MCF 10A (cell line): Measurements from ENCODE around the gene ANP32E. TPM values are rescaled to one million over a fixed set of nuclear protein-coding genes. Genes with fewer than 3 reads are reported as not detected.
A peak's percentile ranks its signal among the peaks of the same experiment; 100 is the strongest.

ENCODE experiments used
- BruUV-seq: library from RNA; stranded (reverse); fragments of 400-500 nt; replicated peaks from 2 replicates; lab custom pipeline; 2021; lab: Mats Ljungman, UMichigan
- CTCF ChIA-PET: fragments of 300-600 bp; sonication (Branson Sonifier 250); formaldehyde crosslinking; extraction: SDS; loops from one replicate; lab custom pipeline; 2021; ENCODE audit warnings: antibody characterized with exemption, inconsistent platforms; lab: Yijun Ruan, JAX
- POLR2A ChIA-PET: fragments of 300-600, 350-650 bp; sonication (Branson Sonifier 250); formaldehyde crosslinking; extraction: SDS; loops from one replicate; lab custom pipeline; 2020; ENCODE audit warnings: antibody characterized with exemption, inconsistent platforms; lab: Yijun Ruan, JAX
- DNase-seq: peaks from one replicate; pipeline ENCODE4 v3.0.0-alpha.2; 2018; ENCODE audit not compliant: unreplicated experiment
- H3K27ac Mint-ChIP-seq: one replicate; pipeline ENCODE4 v1.8.0; 2022; ENCODE audit warnings: mild to moderate bottlenecking, low read depth, mixed read lengths; ENCODE audit not compliant: unreplicated experiment
- H3K27me3 Mint-ChIP-seq: one replicate; pipeline ENCODE4 v1.8.0; 2022; ENCODE audit warnings: mixed read lengths; ENCODE audit not compliant: insufficient read depth, unreplicated experiment
- H3K36me3 Mint-ChIP-seq: one replicate; pipeline ENCODE4 v1.8.0; 2022; ENCODE audit warnings: mild to moderate bottlenecking, moderate library complexity, mixed read lengths; ENCODE audit not compliant: insufficient read depth, unreplicated experiment
- H3K4me1 Mint-ChIP-seq: one replicate; pipeline ENCODE4 v1.8.0; 2022; ENCODE audit warnings: mixed read lengths; ENCODE audit not compliant: insufficient read depth, unreplicated experiment
- H3K4me3 Mint-ChIP-seq: one replicate; pipeline ENCODE4 v1.8.0; 2022; ENCODE audit warnings: mild to moderate bottlenecking, moderate library complexity, mixed read lengths; ENCODE audit not compliant: unreplicated experiment
- H3K9me3 Mint-ChIP-seq: one replicate; pipeline ENCODE4 v1.8.0; 2022; ENCODE audit warnings: mixed read lengths; ENCODE audit not compliant: unreplicated experiment
- intact Hi-C: fragments of 100-400 bp; cut with micrococcal nuclease; formaldehyde crosslinking; loops from 2 replicates; pipeline ENCODE4 v1.14.1; 2022
- total RNA-seq: library from RNA; stranded (reverse); gene quantifications from 2 replicates; pipeline ENCODE4 v1.2.3, GENCODE V29; 2022
- TF ChIP-seq, protein P1 (sequence below): fragments of 200-600 bp; IDR thresholded peaks from one replicate; pipeline ENCODE4 v1.8.0; 2022; ENCODE audit warnings: antibody characterized with exemption, mild to moderate bottlenecking; ENCODE audit not compliant: unreplicated experiment

The ANP32E gene
- total RNA-seq, 1 experiment from 2014 or later, result 67.3 TPM

DNA sequence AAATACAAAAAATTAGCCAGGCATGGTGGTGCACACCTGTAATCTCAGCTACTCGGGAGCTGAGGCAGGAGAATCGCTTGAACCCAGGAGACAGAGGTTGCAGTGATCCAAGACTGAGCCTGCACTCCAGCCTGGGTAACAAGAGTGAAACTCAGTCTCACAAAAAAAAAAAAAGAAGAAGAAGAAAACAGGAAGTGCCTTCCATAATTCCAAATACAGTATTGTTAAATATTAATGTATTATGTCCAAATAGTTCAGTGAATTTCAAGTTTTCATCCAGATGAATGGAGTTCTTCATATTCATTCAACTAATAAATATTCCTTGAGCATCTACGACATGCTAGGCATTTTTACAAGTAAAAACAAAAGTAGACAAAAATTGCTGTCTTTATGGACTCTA is 52.9 kb downstream of the ANP32E start:
- intact Hi-C loops, result no loop called here
- no peaks in the 10 kb centered on the region for H3K9me3 Mint-ChIP-seq
- DNase-seq, result no peak
- H3K4me1 Mint-ChIP-seq, result peaks cover 8% of the 10 kb centered on the region
- H3K36me3 Mint-ChIP-seq, result no peaks in the 10 kb centered on the region
- BruUV-seq, result no TSS peak
- no peak overlapping the region for H3K4me3 Mint-ChIP-seq
- peak overlapping the region; percentile 89 for H3K27ac Mint-ChIP-seq
- POLR2A ChIA-PET, result interaction anchor here (0.7 to 2.1 kb wide), 4 partner anchors 291 to 339 kb away, joined by 3 to 12 read pairs (median 4); a partner anchor contains a TSS
- CTCF ChIA-PET, result interaction anchor here (1.0 to 14.8 kb wide), 3 partner anchors 16 to 110 kb away, joined by 3 to 223 read pairs (median 4); no protein-coding TSS in a partner anchor
- H3K27me3 Mint-ChIP-seq, result no peaks in the 10 kb centered on the region
- TF ChIP-seq, protein P1, sequence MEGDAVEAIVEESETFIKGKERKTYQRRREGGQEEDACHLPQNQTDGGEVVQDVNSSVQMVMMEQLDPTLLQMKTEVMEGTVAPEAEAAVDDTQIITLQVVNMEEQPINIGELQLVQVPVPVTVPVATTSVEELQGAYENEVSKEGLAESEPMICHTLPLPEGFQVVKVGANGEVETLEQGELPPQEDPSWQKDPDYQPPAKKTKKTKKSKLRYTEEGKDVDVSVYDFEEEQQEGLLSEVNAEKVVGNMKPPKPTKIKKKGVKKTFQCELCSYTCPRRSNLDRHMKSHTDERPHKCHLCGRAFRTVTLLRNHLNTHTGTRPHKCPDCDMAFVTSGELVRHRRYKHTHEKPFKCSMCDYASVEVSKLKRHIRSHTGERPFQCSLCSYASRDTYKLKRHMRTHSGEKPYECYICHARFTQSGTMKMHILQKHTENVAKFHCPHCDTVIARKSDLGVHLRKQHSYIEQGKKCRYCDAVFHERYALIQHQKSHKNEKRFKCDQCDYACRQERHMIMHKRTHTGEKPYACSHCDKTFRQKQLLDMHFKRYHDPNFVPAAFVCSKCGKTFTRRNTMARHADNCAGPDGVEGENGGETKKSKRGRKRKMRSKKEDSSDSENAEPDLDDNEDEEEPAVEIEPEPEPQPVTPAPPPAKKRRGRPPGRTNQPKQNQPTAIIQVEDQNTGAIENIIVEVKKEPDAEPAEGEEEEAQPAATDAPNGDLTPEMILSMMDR, result no peak

DNA sequence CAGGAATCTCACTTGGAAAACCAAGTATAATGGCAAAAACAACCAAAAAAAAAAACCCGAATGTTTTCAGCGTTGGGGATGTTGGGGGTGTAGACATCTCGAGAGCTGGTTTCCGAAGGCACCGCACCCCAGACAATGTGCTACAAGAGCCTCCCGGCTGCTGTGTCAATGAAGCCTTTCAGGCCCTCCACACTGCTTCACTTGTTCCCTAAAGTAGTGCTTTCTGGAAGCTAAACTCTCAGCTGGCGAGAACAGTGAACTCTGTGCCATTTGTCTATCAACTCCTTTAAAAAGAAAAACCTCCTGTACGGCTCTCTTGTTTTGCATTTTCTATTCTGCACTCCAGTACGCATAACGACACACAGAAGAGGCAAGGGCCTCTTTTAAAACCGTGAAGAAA is 53.7 kb downstream of the ANP32E start:
- intact Hi-C loops, result no loop called here
- Mint-ChIP-seq H3K4me1 (peaks cover 8% of the 10 kb centered on the region), H3K9me3 (no peaks in the 10 kb centered on the region), H3K27ac (no peak overlapping the region), H3K27me3 (no peaks in the 10 kb centered on the region), H3K4me3 (no peak overlapping the region), H3K36me3 (no peaks in the 10 kb centered on the region)
- TF ChIP-seq, protein P1, result no peak
- DNase-seq, result no peak
- CTCF ChIA-PET, result interaction anchor here (0.9 to 14.8 kb wide), 3 partner anchors 13 to 109 kb away, joined by 4 to 223 read pairs (median 4); no protein-coding TSS in a partner anchor
- POLR2A ChIA-PET, result interaction anchor here (2.1 kb wide), 1 partner anchor 295 kb away, joined by 12 read pairs; a partner anchor contains a TSS
- no TSS peak for BruUV-seq

DNA sequence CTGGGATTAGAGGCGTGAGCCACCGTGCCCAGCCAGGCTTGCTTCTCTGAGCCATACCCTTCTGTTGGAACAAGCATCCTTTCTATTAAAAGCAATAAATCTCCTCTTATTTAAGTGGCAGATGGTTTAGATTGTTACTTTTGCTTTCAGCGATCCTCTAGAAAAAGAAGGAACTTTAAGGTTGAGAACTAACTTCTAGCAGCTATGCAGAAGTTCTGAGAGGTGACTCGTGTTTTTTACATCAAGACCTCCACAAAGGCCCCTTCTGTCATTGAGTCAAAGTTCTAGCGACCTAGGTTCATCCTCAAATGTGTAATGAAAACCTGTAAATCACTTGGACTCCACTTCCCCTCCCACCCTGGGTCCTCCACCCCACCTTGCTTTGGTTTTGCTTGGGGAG is 55.4 kb downstream of the ANP32E start:
- Mint-ChIP-seq H3K27ac (no peak overlapping the region), H3K9me3 (no peaks in the 10 kb centered on the region), H3K27me3 (no peaks in the 10 kb centered on the region), H3K4me1 (peaks cover 8% of the 10 kb centered on the region), H3K36me3 (no peaks in the 10 kb centered on the region), H3K4me3 (no peak overlapping the region)
- TF ChIP-seq, protein P1, result no peak
- no peak for DNase-seq
- POLR2A ChIA-PET, result no interaction called here
- intact Hi-C loops, result no loop called here
- CTCF ChIA-PET, result interaction anchor here (14.8 kb wide), 1 partner anchor 13 kb away, joined by 223 read pairs; no protein-coding TSS in a partner anchor
- no TSS peak for BruUV-seq

- BruUV-seq, result no TSS peak
- no peaks in the 10 kb centered on the region for H3K27me3 Mint-ChIP-seq
- H3K4me1 Mint-ChIP-seq, result peaks cover 8% of the 10 kb centered on the region
- H3K36me3 Mint-ChIP-seq, result no peaks in the 10 kb centered on the region
- TF ChIP-seq, protein P1, result no peak
- ChIA-PET POLR2A (no interaction called here), CTCF (interaction anchor here (14.8 kb wide), 1 partner anchor 13 kb away, joined by 223 read pairs; no protein-coding TSS in a partner anchor)
- H3K9me3 Mint-ChIP-seq, result no peaks in the 10 kb centered on the region
- no peak for DNase-seq
- intact Hi-C loops, result no loop called here
- H3K27ac Mint-ChIP-seq, result no peak overlapping the region
- H3K4me3 Mint-ChIP-seq, result no peak overlapping the region
Measured at GRCh38 chr1:150179867-150180266, 56.0 kb downstream of the ANP32E start.
